ENCODE data around the gene ZNF140.

The ZNF140 gene

GRCh38 chr12:133080368-133081158 lies at the start of gene ZNF140:
TSS of gene ZNF140 (plus strand) at chr12:133080923. CDS start at chr12:133081321, 398 bp downstream.
- peak; percentile 92 for DNase-seq (ENCODE audit: low spot score)

- peak; percentile 95 for DNase-seq (ENCODE audit: low spot score)
These were observed 43.3 kb upstream of the ZNF140 start, which contains the start of gene ZNF84 for GRCh38 chr12:133037207-133038005. TSS of gene ZNF84 (plus strand) at chr12:133037509. CDS start at chr12:133041468, 3,959 bp downstream.

GRCh38 chr12:133038118-133038709 lies 42.5 kb upstream of the ZNF140 start:
- no peak for DNase-seq (ENCODE audit: low spot score)

GRCh38 chr12:133046698-133047097 lies 34.0 kb upstream of the ZNF140 start:
- DNase-seq (ENCODE audit: low spot score): no peak

- no peak for DNase-seq (ENCODE audit: low spot score)
These were observed 23.3 kb upstream of the ZNF140 start for GRCh38 chr12:133057446-133057845.

GRCh38 chr12:133058203-133059113 lies 22.3 kb upstream of the ZNF140 start:
- no peak for DNase-seq (ENCODE audit: low spot score)

GRCh38 chr12:133061954-133062353 lies 18.8 kb upstream of the ZNF140 start:
- no peak for DNase-seq (ENCODE audit: low spot score)

GRCh38 chr12:133063556-133063955 lies 17.2 kb upstream of the ZNF140 start:
- no peak for DNase-seq (ENCODE audit: low spot score)

GRCh38 chr12:133073836-133074235 lies 6.9 kb upstream of the ZNF140 start:
- no peak for DNase-seq (ENCODE audit: low spot score)

- DNase-seq (ENCODE audit: low spot score): peak; percentile 97
These were observed 726 bp upstream of the ZNF140 start for GRCh38 chr12:133080026-133080367.

- no peak for DNase-seq (ENCODE audit: low spot score)
These were observed 547 bp downstream of the ZNF140 start for GRCh38 chr12:133081159-133081780.

- DNase-seq (ENCODE audit: low spot score): no peak
These were observed 2.6 kb downstream of the ZNF140 start for GRCh38 chr12:133083345-133083744.

GRCh38 chr12:133105620-133106019 lies 24.9 kb downstream of the ZNF140 start:
- no peak for DNase-seq (ENCODE audit: low spot score)

GRCh38 chr12:133106253-133106652 lies 25.5 kb downstream of the ZNF140 start:
- DNase-seq (ENCODE audit: low spot score): no peak

- no peak for DNase-seq (ENCODE audit: low spot score)
These were observed 26.4 kb downstream of the ZNF140 start for GRCh38 chr12:133107121-133107520.

GRCh38 chr12:133108150-133108549 lies 27.4 kb downstream of the ZNF140 start:
- no peak for DNase-seq (ENCODE audit: low spot score)

GRCh38 chr12:133120385-133121191 lies 39.9 kb downstream of the ZNF140 start:
- DNase-seq (ENCODE audit: low spot score): no peak

- no peak for DNase-seq (ENCODE audit: low spot score)
These were observed 44.0 kb downstream of the ZNF140 start for GRCh38 chr12:133124674-133125073.

- peak; percentile 16 for DNase-seq (ENCODE audit: low spot score)
These were observed 48.8 kb downstream of the ZNF140 start for GRCh38 chr12:133129368-133130037.
